Measurements from ENCODE around the gene EGFLAM. TPM values are rescaled to one million over a fixed set of nuclear protein-coding genes. Genes with fewer than 3 reads are reported as not detected.

EGFLAM gene
- polyA plus RNA-seq, 2 donors, result 0.53 to 0.82 TPM

- H3K27me3 ChIP-seq (ENCODE audit: control insufficient read depth in 1 of 2, insufficient read depth in 2 of 2, low read length in 2 of 2), result no peaks in the 10 kb centered on the region
- H3K27ac ChIP-seq (ENCODE audit: low read depth in 2 of 2, low read length in 1 of 2), result no peak overlapping the region
- 100% methylated on average over 1 of the region's 1 CpG for WGBS, 2 donors
- H3K9me3 ChIP-seq (ENCODE audit: control insufficient read depth in 2 of 2, insufficient read depth in 1 of 2, low read depth in 1 of 2, low read length in 1 of 2), result no peaks in the 10 kb centered on the region
- H3K4me3 ChIP-seq (ENCODE audit: low read depth in 1 of 2, low read length in 2 of 2), result no peak overlapping the region
- peaks cover 3% of the 10 kb centered on the region in 2 donors for H3K4me1 ChIP-seq (ENCODE audit: control insufficient read depth in 2 of 2, insufficient read depth in 2 of 2, low read length in 1 of 2)
- H3K36me3 ChIP-seq (ENCODE audit: control insufficient read depth in 2 of 2, insufficient read depth in 2 of 2, low read length in 1 of 2), result no peaks in the 10 kb centered on the region
Observed at GRCh38 chr5:38431242-38431853, 173.0 kb downstream of the EGFLAM start.

GRCh38 chr5:38433160-38433861, 175.0 kb downstream of the EGFLAM start:
- Histone ChIP-seq H3K4me1 (ENCODE audit: control insufficient read depth in 2 of 2, insufficient read depth in 2 of 2, low read length in 1 of 2) (peaks cover 0 to 3% of the 10 kb centered on the region in 2 donors), H3K4me3 (ENCODE audit: low read depth in 1 of 2, low read length in 2 of 2) (no peak overlapping the region), H3K9me3 (ENCODE audit: control insufficient read depth in 2 of 2, insufficient read depth in 1 of 2, low read depth in 1 of 2, low read length in 1 of 2) (no peaks in the 10 kb centered on the region), H3K36me3 (ENCODE audit: control insufficient read depth in 2 of 2, insufficient read depth in 2 of 2, low read length in 1 of 2) (no peaks in the 10 kb centered on the region), H3K27ac (ENCODE audit: low read depth in 2 of 2, low read length in 1 of 2) (no peak overlapping the region), H3K27me3 (ENCODE audit: control insufficient read depth in 1 of 2, insufficient read depth in 2 of 2, low read length in 2 of 2) (no peaks in the 10 kb centered on the region)
- WGBS, 2 donors, result 39 to 44% methylated on average over 6 of the region's 6 CpGs

- Histone ChIP-seq H3K9me3 (ENCODE audit: control insufficient read depth in 2 of 2, insufficient read depth in 1 of 2, low read depth in 1 of 2, low read length in 1 of 2) (no peaks in the 10 kb centered on the region), H3K27ac (ENCODE audit: low read depth in 2 of 2, low read length in 1 of 2) (no peak overlapping the region), H3K4me1 (ENCODE audit: control insufficient read depth in 2 of 2, insufficient read depth in 2 of 2, low read length in 1 of 2) (peaks cover 0 to 3% of the 10 kb centered on the region in 2 donors), H3K4me3 (ENCODE audit: low read depth in 1 of 2, low read length in 2 of 2) (no peak overlapping the region), H3K27me3 (ENCODE audit: control insufficient read depth in 1 of 2, insufficient read depth in 2 of 2, low read length in 2 of 2) (no peaks in the 10 kb centered on the region), H3K36me3 (ENCODE audit: control insufficient read depth in 2 of 2, insufficient read depth in 2 of 2, low read length in 1 of 2) (no peaks in the 10 kb centered on the region)
- 88 to 90% methylated on average over 7 of the region's 7 CpGs for WGBS, 2 donors
Observed at GRCh38 chr5:38434966-38435705, 176.8 kb downstream of the EGFLAM start.

GRCh38 chr5:38438757-38439156, 180.4 kb downstream of the EGFLAM start:
- 84 to 86% methylated on average over 1 of the region's 1 CpG for WGBS, 2 donors
- Histone ChIP-seq H3K36me3 (ENCODE audit: control insufficient read depth in 2 of 2, insufficient read depth in 2 of 2, low read length in 1 of 2) (no peaks in the 10 kb centered on the region), H3K4me3 (ENCODE audit: low read depth in 1 of 2, low read length in 2 of 2) (no peak overlapping the region)

GRCh38 chr5:38441453-38442246, 183.3 kb downstream of the EGFLAM start:
- Histone ChIP-seq H3K36me3 (ENCODE audit: control insufficient read depth in 2 of 2, insufficient read depth in 2 of 2, low read length in 1 of 2) (no peaks in the 10 kb centered on the region), H3K27me3 (ENCODE audit: control insufficient read depth in 1 of 2, insufficient read depth in 2 of 2, low read length in 2 of 2) (no peaks in the 10 kb centered on the region), H3K4me3 (ENCODE audit: low read depth in 1 of 2, low read length in 2 of 2) (no peak overlapping the region), H3K9me3 (ENCODE audit: control insufficient read depth in 2 of 2, insufficient read depth in 1 of 2, low read depth in 1 of 2, low read length in 1 of 2) (no peaks in the 10 kb centered on the region), H3K4me1 (ENCODE audit: control insufficient read depth in 2 of 2, insufficient read depth in 2 of 2, low read length in 1 of 2) (no peaks in the 10 kb centered on the region), H3K27ac (ENCODE audit: low read depth in 2 of 2, low read length in 1 of 2) (no peak overlapping the region)
- WGBS, 2 donors, result 19 to 20% methylated on average over 9 of the region's 9 CpGs

More at GRCh38 chr5:38438757-38439156, 180.4 kb downstream of the EGFLAM start:
- H3K27ac ChIP-seq (ENCODE audit: low read depth in 2 of 2, low read length in 1 of 2), result no peak overlapping the region
- H3K4me1 ChIP-seq (ENCODE audit: control insufficient read depth in 2 of 2, insufficient read depth in 2 of 2, low read length in 1 of 2), result peaks cover 0 to 3% of the 10 kb centered on the region in 2 donors
- H3K9me3 ChIP-seq (ENCODE audit: control insufficient read depth in 2 of 2, insufficient read depth in 1 of 2, low read depth in 1 of 2, low read length in 1 of 2), result no peaks in the 10 kb centered on the region
- no peaks in the 10 kb centered on the region for H3K27me3 ChIP-seq (ENCODE audit: control insufficient read depth in 1 of 2, insufficient read depth in 2 of 2, low read length in 2 of 2)

- Histone ChIP-seq H3K27me3 (ENCODE audit: control insufficient read depth in 1 of 2, insufficient read depth in 2 of 2, low read length in 2 of 2) (no peaks in the 10 kb centered on the region), H3K9me3 (ENCODE audit: control insufficient read depth in 2 of 2, insufficient read depth in 1 of 2, low read depth in 1 of 2, low read length in 1 of 2) (no peaks in the 10 kb centered on the region), H3K4me1 (ENCODE audit: control insufficient read depth in 2 of 2, insufficient read depth in 2 of 2, low read length in 1 of 2) (no peaks in the 10 kb centered on the region), H3K36me3 (ENCODE audit: control insufficient read depth in 2 of 2, insufficient read depth in 2 of 2, low read length in 1 of 2) (no peaks in the 10 kb centered on the region), H3K27ac (ENCODE audit: low read depth in 2 of 2, low read length in 1 of 2) (no peak overlapping the region), H3K4me3 (ENCODE audit: low read depth in 1 of 2, low read length in 2 of 2) (no peak overlapping the region)
- WGBS, 2 donors, result 88 to 89% methylated on average over 2 of the region's 2 CpGs
Observed at GRCh38 chr5:38442247-38442573, 183.9 kb downstream of the EGFLAM start.

GRCh38 chr5:38443390-38443789, 185.0 kb downstream of the EGFLAM start:
- Histone ChIP-seq H3K27ac (ENCODE audit: low read depth in 2 of 2, low read length in 1 of 2) (no peak overlapping the region), H3K27me3 (ENCODE audit: control insufficient read depth in 1 of 2, insufficient read depth in 2 of 2, low read length in 2 of 2) (no peaks in the 10 kb centered on the region)
- WGBS, 2 donors, result 80 to 86% methylated on average over 7 of the region's 7 CpGs

GRCh38 chr5:38445374-38446028, 187.1 kb downstream of the EGFLAM start:
- no peaks in the 10 kb centered on the region for H3K4me1 ChIP-seq (ENCODE audit: control insufficient read depth in 2 of 2, insufficient read depth in 2 of 2, low read length in 1 of 2)
- no peak overlapping the region for H3K27ac ChIP-seq (ENCODE audit: low read depth in 2 of 2, low read length in 1 of 2)
- 72 to 73% methylated on average over 24 of the region's 24 CpGs for WGBS, 2 donors
- H3K4me3 ChIP-seq (ENCODE audit: low read depth in 1 of 2, low read length in 2 of 2), result no peak overlapping the region
- H3K36me3 ChIP-seq (ENCODE audit: control insufficient read depth in 2 of 2, insufficient read depth in 2 of 2, low read length in 1 of 2), result no peaks in the 10 kb centered on the region
- no peaks in the 10 kb centered on the region for H3K27me3 ChIP-seq (ENCODE audit: control insufficient read depth in 1 of 2, insufficient read depth in 2 of 2, low read length in 2 of 2)
- no peaks in the 10 kb centered on the region for H3K9me3 ChIP-seq (ENCODE audit: control insufficient read depth in 2 of 2, insufficient read depth in 1 of 2, low read depth in 1 of 2, low read length in 1 of 2)

More at GRCh38 chr5:38443390-38443789, 185.0 kb downstream of the EGFLAM start:
- Histone ChIP-seq H3K9me3 (ENCODE audit: control insufficient read depth in 2 of 2, insufficient read depth in 1 of 2, low read depth in 1 of 2, low read length in 1 of 2) (no peaks in the 10 kb centered on the region), H3K36me3 (ENCODE audit: control insufficient read depth in 2 of 2, insufficient read depth in 2 of 2, low read length in 1 of 2) (no peaks in the 10 kb centered on the region), H3K4me3 (ENCODE audit: low read depth in 1 of 2, low read length in 2 of 2) (no peak overlapping the region), H3K4me1 (ENCODE audit: control insufficient read depth in 2 of 2, insufficient read depth in 2 of 2, low read length in 1 of 2) (no peaks in the 10 kb centered on the region)

- no peaks in the 10 kb centered on the region for H3K9me3 ChIP-seq (ENCODE audit: control insufficient read depth in 2 of 2, insufficient read depth in 1 of 2, low read depth in 1 of 2, low read length in 1 of 2)
- no peaks in the 10 kb centered on the region for H3K4me1 ChIP-seq (ENCODE audit: control insufficient read depth in 2 of 2, insufficient read depth in 2 of 2, low read length in 1 of 2)
- no peak overlapping the region for H3K27ac ChIP-seq (ENCODE audit: low read depth in 2 of 2, low read length in 1 of 2)
- no peaks in the 10 kb centered on the region for H3K27me3 ChIP-seq (ENCODE audit: control insufficient read depth in 1 of 2, insufficient read depth in 2 of 2, low read length in 2 of 2)
- no peaks in the 10 kb centered on the region for H3K36me3 ChIP-seq (ENCODE audit: control insufficient read depth in 2 of 2, insufficient read depth in 2 of 2, low read length in 1 of 2)
- H3K4me3 ChIP-seq (ENCODE audit: low read depth in 1 of 2, low read length in 2 of 2), result no peak overlapping the region
- 85 to 86% methylated on average over 21 of the region's 21 CpGs for WGBS, 2 donors
Observed at GRCh38 chr5:38446029-38446522, 187.7 kb downstream of the EGFLAM start.
